Esophagus squamous epithelium (tissue), 5 donors: ENCODE data around the gene TLK2. TPM values are rescaled to one million over a fixed set of nuclear protein-coding genes. Genes with fewer than 3 reads are reported as not detected.
"Not testable (repeated sequence)": the region's sequence is repeated elsewhere in the genome, so short reads cannot be mapped to it uniquely, and the experiment has no call there.

Experiments used
- DNase-seq: peaks from one replicate; lab custom pipeline; 2025; lab: John Stamatoyannopoulos, UW
- H3K27ac ChIP-seq, 4 donors: fragments of 200-600 bp; sonication (generic); one replicate each; pipeline ENCODE4 v1.5.1; 2016 to 2019; ENCODE audit warnings: mild to moderate bottlenecking in 1 of 4
- H3K27me3 ChIP-seq, 4 donors: fragments of 200-600 bp; sonication (generic); 1 replicate in 3 of 4; 2 replicates in 1 of 4; pipeline versions ENCODE4 v1.5.1 to v1.6.0; 2017 to 2021; ENCODE audit warnings: antibody characterized with exemption in 1 of 4
- H3K36me3 ChIP-seq, 3 donors: fragments of 200-600 bp; sonication (generic); one replicate each; pipeline ENCODE4 v1.5.1; 2016 to 2019
- H3K4me1 ChIP-seq, 3 donors: fragments of 200-600 bp; sonication (generic); one replicate each; pipeline ENCODE4 v1.5.1; 2017 to 2019
- H3K4me3 ChIP-seq, 4 donors: fragments of 200-600 bp; sonication (generic); 1 replicate in 3 of 4; 2 replicates in 1 of 4; pipeline ENCODE4 v1.5.1; 2016 to 2019; ENCODE audit warnings: mild to moderate bottlenecking in 2 of 4, moderate library complexity in 1 of 4
- H3K9me3 ChIP-seq, 3 donors: fragments of 200-600 bp; sonication (generic); one replicate each; pipeline ENCODE4 v1.5.1; 2016 to 2019
- CTCF ChIP-seq, 6 experiments: fragments of 450-650 bp in 4 of 6; fragments of 200-600 bp in 2 of 6; sonication (generic) in 2 of 6; IDR thresholded peaks; one replicate each; pipeline ENCODE4 v1.5.1; 2016 to 2019; ENCODE audit warnings: antibody characterized with exemption in 6 of 6, mild to moderate bottlenecking in 4 of 6, moderate library complexity in 4 of 6
- POLR2A ChIP-seq, 4 donors: fragments of 450-650 bp; IDR thresholded peaks; one replicate each; pipeline ENCODE4 v1.6.1; 2017; ENCODE audit warnings: antibody characterized with exemption in 4 of 4, mild to moderate bottlenecking in 4 of 4, moderate library complexity in 3 of 4
- WGBS, 2 donors: methylation state at CpG; one replicate each; pipeline ENCODE4 v1.1.5; 2018; 5-methylcytosine and 5-hydroxymethylcytosine counted together
- intact Hi-C: fragments of 100-400 bp; cut with DNase I; formaldehyde crosslinking; loops from one replicate; pipeline ENCODE4 v1.15.0; 2022
- total RNA-seq, 4 donors: library from RNA; depleted of rRNA; stranded (reverse); fragments of >200 nt; gene quantifications; one replicate each; pipeline ENCODE4 v1.1.0, GENCODE V29; 2016
- donor health status: DM: yes; HTN: yes; CAD: no.

TLK2 gene
- total RNA-seq, 4 donors from 2014 or later, result 13.2 to 35.5 (median 28.0) TPM

DNA sequence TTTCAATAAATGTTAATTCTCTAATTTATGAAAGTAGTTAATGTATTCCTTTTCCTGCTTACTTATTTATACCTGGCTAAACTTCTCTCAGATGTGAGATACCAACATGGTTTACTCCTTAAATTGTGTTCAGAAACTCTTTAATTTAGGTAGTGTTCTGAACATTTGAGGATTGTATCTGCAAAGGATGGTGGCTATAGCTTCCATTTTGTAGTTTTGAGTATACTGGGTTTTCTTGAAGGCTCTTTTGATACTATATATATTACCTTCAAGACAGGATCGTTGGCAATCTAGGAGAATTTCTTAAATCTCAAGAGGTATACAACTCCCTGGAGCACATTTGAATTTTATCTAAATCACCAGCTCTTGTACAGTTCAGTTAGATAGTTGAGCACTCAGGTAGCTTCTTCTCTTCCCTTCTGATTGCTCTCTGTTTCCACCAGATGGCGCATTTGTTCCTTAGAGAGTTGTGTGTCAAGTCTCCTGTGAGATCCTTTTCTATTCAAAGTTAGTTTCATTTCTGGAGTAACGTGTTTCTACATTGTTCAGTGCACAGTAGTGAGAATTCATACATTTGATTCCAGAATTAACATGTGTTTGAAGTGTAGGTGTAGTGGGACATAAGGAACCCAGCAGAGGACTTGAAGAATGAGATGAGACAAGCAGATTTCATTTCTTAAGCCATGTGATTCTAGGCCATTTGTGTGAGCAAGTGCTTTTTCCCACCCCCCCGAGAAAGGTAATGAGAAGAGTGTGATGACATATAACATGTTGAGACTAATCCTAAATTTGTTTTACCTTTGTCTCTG, 74.4 kb downstream of the TLK2 start:
- DNase-seq, H3K9me3 ChIP-seq, intact Hi-C loops, H3K4me3 ChIP-seq, H3K27me3 ChIP-seq: not testable (repeated sequence)
- Histone ChIP-seq H3K4me1 (peaks cover 0 to 11% (median 0%) of the 10 kb centered on the region in 3 donors), H3K27ac (peak overlapping the region in 1 of 4 donors; percentile 44), H3K36me3 (peaks cover 0 to 60% (median 0%) of the 10 kb centered on the region in 3 donors)
- peak in 5 of 6 experiments; percentile 17 to 78 (median 52) for TF ChIP-seq CTCF (IDR thresholded peaks at IDR 0.05)
- WGBS, 2 donors, result 6 to 7% methylated on average over 4 of the region's 4 CpGs

DNA sequence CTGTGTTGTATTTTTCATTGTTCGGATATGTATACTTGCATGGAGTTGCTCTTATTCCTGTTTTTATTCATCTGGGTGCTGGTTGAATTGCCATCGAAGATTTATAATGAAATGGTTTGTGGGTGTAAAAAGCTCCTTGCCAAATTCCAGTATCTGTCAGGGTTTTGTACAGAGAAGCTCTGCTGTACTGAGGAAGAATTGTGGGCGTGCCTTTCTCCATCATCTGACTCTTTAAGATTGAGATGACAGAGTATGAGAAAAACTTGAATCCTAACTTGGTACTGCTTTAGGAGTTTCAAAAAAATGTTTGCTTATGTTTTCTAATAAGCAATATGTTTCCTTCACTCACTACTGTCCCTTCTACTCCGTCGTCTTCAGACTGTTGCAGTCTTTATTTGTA, 78.9 kb downstream of the TLK2 start:
- Histone ChIP-seq H3K36me3 (peaks cover 0 to 78% (median 0%) of the 10 kb centered on the region in 3 donors), H3K4me1 (peaks cover 0 to 11% (median 0%) of the 10 kb centered on the region in 3 donors)
- H3K9me3 ChIP-seq, DNase-seq, intact Hi-C loops, H3K27me3 ChIP-seq, H3K27ac ChIP-seq, H3K4me3 ChIP-seq: not testable (repeated sequence)
- WGBS, 2 donors, result 89 to 90% methylated on average over 5 of the region's 5 CpGs

DNA sequence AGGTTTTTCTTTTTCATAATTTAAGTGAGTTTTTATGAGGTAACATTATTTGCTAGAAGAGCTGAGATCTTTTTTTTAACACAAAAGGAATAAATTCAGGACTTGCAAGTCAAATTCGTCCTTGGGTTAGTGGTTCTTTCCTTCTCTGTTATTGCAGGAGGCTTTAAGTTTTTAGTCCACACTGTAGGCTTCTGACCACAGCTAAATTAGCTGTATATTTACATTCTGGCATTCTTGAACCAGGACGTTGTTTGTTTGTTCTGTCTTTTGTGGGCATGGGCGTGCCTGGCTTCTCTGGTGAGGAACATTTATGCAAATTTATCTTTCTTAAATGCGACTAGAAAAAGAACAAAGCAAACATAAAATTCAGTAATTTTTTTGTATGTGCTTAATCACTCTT, 80.3 kb downstream of the TLK2 start:
- H3K27ac ChIP-seq, H3K4me3 ChIP-seq, H3K27me3 ChIP-seq, DNase-seq, H3K9me3 ChIP-seq, H3K4me1 ChIP-seq, intact Hi-C loops: not testable (repeated sequence)
- peaks cover 0 to 91% (median 0%) of the 10 kb centered on the region in 3 donors for H3K36me3 ChIP-seq
- WGBS, 2 donors, result 46 to 53% methylated on average over 4 of the region's 4 CpGs

DNA sequence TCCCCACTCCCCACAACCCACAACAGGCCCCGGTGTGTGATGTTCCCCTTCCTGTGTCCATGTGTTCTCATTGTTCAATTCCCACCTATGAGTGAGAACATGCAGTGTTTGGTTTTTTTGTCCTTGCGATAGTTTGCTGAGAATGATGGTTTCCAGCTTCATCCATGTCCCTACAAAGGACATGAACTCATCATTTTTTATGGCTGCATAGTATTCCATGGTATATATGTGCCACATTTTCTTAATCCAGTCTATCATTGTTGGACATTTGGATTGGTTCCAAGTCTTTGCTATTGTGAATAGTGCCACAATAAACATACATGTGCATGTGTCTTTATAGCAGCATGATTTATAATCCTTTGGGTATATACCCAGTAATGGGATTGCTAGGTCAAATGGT, 82.3 kb downstream of the TLK2 start:
- intact Hi-C loops, DNase-seq, H3K27ac ChIP-seq, H3K9me3 ChIP-seq, H3K27me3 ChIP-seq, H3K4me3 ChIP-seq, H3K4me1 ChIP-seq: not testable (repeated sequence)
- WGBS, 2 donors, result 100% methylated on average over 1 of the region's 2 CpGs
- H3K36me3 ChIP-seq, result peaks cover 0 to 92% (median 4%) of the 10 kb centered on the region in 3 donors

DNA sequence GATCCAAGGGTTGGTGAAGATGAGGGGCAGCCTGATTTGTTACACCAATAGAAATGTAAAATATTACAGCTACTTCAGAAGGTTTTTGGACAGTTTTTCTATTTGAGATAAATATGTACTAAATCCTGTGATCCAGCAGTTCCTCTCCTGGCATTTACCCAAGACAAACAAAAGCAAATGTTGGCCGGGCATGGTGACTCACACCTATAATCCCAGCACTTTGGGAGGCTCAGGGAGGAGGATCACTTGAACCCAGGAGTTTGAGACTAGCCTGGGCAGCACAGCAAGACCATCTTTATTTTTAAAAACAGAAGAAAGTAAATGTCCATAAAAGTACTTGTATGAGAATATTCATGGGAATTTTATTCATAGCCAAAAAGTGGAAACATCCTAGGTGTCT, 84.0 kb downstream of the TLK2 start:
- H3K9me3 ChIP-seq, result no peaks in the 10 kb centered on the region
- H3K27me3 ChIP-seq, result no peaks in the 10 kb centered on the region
- H3K4me1 ChIP-seq, result no peaks in the 10 kb centered on the region
- TF ChIP-seq POLR2A (IDR thresholded peaks at IDR 0.05) (no peak), CTCF (IDR thresholded peaks at IDR 0.05) (no peak)
- no peak overlapping the region for H3K27ac ChIP-seq
- WGBS, 2 donors, result 6 to 10% methylated on average over 1 of the region's 1 CpG
- intact Hi-C loops, result no loop called here
- no peak for DNase-seq
- peaks cover 0 to 98% (median 8%) of the 10 kb centered on the region in 3 donors for H3K36me3 ChIP-seq
- no peak overlapping the region for H3K4me3 ChIP-seq

GRCh38 chr17:62565817-62566216, 87.2 kb downstream of the TLK2 start:
- TF ChIP-seq CTCF (IDR thresholded peaks at IDR 0.05) (no peak), POLR2A (IDR thresholded peaks at IDR 0.05) (no peak)
- Histone ChIP-seq H3K4me3 (no peak overlapping the region), H3K4me1 (no peaks in the 10 kb centered on the region), H3K27me3 (no peaks in the 10 kb centered on the region), H3K27ac (no peak overlapping the region), H3K9me3 (no peaks in the 10 kb centered on the region), H3K36me3 (peaks cover 0 to 90% (median 8%) of the 10 kb centered on the region in 3 donors)
- DNase-seq, result no peak
- intact Hi-C loops, result no loop called here
- 62 to 85% methylated on average over 1 of the region's 1 CpG for WGBS, 2 donors
